ENCODE measurements around the gene DLK1.

Gene DLK1

DNA sequence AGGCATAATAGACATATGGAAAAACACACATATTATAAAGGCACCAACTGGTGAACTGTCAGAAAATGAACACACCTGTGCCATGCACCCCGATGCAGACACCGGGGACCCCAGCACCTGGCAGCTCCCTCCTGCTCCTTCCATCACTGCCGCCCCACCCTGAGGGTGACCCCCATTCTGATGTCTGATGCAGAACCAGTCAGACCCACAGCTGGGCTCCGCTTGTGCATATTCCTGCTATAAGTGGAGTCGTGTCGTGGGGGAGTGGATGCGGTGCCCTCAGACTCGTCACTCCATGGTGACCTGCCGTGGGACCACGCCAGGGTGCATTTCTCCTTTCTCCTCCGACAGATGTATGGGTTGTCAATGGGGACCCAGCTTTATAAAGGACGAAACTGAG, 53.6 kb downstream of the DLK1 start:
- no peak for DNase-seq

DNA sequence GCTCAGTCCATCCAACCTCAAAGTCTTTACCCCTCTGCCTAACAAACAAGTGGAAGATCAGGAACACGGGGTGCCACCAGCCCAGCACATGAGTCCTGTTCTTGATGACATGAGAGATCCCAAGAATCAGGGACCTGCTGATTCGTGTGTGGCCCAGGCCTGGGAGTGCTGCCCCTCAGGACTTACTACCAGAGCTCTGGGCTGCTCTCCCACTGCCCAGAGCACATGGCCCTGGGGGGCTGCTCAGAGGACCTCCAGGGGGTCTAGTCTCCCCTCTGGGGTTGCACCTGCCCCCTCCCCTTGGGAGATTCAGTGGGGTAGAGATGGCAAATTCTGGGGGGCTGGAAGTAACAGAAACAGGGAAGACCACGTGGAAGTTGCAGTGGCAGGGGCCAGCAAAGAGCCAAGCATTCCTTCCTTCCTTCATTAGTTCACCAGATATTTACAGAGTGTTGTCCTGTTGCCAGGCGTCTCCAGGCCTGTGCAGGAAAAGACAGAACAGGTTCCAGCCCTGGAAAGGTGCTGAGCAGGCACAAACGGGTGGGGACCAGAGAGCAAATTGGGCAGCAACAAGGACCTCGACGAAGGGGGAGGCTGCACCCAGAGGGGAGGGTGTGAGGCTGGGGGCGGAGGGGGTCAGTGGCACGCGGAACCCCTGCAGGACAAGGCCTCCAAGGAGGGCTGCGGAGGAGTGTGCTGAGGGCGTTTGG, 54.1 kb downstream of the DLK1 start:
- no peak for DNase-seq

DNA sequence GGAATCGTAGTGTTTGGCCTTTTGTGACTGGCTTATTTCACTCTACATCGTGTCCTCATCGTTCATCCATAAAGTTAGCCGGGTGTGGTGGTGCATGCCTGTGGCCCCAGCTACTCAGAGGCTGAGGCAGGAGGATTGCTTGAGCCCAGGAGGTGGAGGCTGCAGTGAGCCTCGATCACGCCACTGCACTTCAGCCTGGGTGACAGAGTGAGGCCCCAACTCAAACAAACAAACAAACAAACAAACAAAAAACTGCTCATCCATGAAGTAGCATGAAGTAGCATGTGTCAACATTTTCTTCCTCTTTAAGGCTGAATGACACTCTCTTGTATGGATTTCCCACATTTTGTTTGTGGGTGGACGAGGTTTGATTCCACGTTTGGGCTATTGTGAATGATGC, 55.3 kb downstream of the DLK1 start:
- no peak for DNase-seq

DNA sequence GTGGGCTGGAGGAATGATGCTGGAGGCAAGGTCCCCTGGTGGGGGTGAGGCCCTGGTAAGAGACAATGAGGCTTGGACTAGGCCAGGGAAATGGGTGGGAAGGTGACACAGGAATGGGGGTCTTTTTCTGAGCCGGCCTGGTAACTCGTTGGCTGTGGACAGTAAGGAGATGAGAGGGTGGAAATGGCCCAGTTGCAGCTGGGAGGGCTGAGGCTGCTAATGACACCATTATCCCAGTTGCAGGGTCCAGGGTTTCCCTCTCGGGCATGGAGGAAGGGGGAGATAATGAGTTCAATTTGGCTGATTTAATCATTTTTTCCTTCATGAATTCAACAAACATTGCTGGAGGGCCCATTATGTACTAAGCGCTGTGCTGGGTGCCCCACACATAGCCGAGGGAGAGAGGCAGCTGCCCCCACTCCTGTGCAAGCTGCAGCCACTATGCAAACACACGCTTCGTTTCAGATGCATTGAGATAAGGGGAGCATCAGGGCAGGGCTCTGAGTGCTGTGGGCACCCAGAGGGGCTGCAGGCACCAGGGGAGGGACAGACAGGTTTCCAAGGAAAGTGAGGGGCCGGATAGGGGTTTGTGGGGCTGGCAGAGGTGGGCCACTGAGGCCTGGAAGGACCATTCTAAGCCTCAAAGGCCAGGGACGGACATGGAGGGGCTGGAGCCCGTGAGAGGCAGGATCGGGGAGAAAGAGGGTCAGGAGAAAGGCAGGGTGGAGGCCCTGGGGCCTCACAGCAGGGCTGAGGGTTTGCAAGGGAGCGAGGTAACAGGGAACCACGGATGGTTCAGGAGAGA, 56.0 kb downstream of the DLK1 start:
- no peak for DNase-seq

DNA sequence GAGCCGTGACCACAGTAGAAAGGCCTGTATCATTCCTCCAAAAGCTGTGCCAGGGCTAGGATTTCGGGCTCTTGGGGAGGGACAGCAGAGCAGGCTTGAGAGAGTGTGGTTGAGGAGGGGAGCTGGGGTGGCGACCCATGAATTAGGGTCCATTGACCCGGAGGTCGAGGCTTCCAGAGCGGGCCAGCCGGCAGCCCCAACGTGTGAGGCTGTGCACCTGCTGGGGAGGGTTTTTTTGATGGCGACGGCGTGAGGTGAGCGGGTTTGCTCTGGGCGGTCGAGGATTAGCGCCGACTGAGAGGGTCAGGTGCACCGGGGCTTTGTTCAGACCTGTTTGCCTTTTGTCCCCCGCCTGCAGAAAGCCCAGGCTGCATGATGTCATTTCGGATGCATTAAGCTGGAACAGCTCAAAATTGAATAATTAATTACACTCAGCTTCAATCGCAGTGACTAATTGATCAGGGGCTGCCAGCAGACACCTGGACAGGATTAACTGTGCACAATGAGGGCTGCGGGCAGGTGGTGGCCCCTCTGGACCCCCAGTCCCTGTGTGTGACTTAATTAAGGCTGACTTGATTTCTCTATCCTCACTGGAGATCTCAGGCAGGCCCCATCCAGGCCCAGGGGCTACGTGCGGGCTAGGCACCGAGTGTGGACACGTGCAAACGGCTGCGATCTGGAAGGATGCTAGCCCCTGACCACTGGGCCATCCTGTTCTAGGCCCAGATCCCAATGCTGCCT, 57.1 kb downstream of the DLK1 start:
- no peak for DNase-seq

DNA sequence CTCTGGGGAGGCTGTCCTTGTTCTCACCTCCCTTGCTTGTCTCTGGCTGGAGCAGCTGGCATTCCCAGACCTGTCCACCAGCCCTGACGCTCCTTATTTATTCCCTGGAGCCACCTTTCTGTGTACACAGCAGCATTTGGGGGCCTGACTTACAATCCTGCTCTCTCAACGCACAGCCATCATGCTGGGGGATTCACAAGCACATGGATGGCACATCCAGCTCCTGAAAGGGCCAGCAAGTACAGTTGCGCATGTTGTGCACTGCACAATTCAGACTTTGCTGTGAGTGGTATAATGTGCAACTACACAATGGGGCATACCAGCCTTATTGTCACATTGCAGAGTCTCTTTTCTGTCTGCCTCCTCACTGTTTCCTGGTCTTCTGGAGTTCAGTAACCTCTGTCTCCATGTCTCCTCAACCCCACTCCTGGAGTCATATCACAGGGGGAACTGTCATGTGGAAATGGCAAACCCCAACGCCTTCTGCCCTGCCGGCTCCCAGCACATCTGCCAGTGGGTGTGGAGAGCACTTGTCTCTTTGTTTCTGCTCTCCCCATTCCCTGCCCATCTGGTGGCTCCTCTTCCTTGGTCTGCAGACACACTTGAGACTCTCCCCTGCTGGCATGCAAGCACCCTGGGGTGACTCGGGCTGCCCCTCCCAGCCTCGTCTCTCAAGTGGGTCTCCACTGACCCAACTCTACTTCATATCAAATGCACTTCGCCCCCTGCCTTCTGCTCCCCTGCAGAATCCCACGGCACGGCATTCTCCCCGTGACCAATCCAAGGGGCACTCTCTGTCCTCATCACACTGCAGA, 58.0 kb downstream of the DLK1 start:
- DNase-seq: no peak

DNA sequence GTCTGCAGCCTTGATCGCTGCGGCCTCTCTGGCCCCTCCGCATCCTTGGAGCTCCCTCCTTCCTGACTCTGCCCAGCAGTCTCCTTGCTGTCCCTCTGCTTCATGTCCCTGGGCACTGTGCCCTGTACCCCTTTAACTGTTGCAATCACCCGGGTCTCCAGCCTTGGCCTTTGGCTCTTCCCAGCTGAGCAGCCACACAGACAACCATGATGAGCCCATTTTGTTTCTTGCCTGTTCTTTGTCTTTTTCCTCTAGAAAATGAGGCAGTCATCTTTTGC, 58.6 kb downstream of the DLK1 start:
- DNase-seq: no peak

DNA sequence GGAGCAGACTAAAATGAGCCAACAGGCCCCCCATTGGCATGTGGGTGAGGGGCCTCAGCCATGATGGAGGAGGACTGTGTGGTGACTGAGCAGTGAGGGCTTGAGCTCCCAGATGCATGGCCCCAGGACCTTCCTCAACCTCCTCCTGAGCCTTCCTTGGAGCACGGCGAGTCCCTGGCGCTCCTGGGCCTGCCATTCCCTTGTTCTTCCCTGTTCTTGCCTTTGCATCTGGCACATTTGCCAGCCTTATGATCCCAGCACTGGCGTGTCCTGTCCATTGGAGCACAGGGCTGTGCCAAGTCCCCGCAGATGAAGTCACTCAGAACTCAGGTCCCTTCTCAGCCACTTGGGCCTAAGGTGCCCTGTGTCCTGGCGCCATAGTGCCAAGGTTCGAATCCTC, 58.9 kb downstream of the DLK1 start:
- no peak for DNase-seq

DNA sequence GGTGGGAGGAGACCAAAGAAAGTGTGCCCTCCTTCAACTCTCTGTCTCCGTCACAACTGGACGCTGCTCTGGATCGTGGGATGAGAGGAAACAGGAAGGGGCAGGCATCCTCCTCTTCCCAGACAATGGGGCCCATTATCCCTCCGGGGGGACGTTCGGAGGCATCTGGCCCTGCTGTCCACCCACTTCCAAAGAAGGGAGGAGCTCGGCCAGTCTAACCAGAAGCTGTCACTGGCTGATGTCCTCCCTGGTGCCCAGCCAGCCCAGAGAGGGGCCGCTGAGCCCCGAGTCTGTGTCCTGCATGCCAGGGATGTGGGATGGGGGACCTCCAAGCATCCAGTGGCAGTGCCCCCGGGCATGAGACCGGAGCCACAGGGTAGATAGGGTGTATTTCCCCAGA, 59.4 kb downstream of the DLK1 start:
- no peak for DNase-seq

DNA sequence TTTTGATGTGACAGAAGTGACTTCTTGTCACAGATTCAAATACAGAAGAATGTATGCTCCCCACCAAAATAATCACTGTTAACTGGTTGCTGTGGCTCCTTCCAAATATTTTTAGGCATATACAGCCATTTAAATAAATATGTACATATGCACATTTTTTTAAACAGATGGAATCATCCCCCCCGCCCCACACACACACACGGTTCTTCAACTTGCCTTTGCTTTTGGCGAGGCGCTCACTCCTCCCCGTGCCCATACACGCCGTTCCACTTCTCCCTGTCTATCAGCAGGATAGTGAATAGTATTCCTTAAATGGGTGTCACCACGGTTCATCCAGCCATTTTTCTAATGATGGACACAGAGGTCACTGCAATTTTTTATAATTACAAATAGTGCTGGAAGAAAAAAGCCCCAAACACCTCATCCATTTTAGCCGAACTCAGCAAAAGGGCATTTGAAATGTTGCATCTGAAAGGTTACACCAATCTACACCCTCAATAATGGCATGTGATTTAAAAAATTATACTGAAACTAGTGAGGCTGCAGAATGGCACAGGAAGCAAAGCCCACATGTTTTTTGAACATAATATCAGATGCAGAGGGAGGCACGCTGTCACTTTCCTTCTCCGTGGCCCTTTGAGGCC, 60.0 kb downstream of the DLK1 start:
- DNase-seq: no peak

DNA sequence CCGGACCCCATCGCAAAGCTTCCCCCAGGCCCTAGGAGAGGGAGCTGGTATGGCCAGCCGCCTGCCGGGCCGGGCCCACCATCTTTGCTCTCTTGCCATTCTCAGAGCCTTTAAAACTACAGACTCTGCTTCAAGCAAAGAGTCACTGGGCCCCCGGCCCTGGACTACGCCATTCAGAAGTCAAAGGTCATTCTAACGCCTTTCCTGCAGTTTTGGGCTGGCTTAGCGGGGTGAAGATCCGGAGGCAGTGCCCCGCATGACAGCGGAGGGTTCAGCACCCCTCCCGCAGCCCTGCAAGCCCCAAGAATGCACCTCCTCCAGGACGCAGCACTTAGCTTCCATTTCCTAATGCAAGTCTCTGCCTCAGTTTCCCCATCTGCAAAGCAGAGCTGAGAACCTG, 61.0 kb downstream of the DLK1 start:
- DNase-seq: no peak

Data from CD4-positive, alpha-beta T cell treated with Interleukin-17A for 1 hour (primary cell).